HEK293 (cell line): ENCODE measurements around the gene FILIP1L.

Source experiments
- CTCF ChIA-PET: fragments of 350-600 bp; formaldehyde crosslinking; extraction: SDS; loops from one replicate; lab custom pipeline; 2021; ENCODE audit warnings: antibody characterized with exemption; lab: Yijun Ruan, JAX
- POLR2A ChIA-PET: fragments of 300-600 bp; formaldehyde crosslinking; extraction: SDS; loops from one replicate; lab custom pipeline; 2020; ENCODE audit warnings: antibody characterized with exemption, inconsistent platforms; lab: Yijun Ruan, JAX
- H3K27ac ChIP-seq: fragments of 200-500 bp; sonication (Bioruptor generic); 2 replicates; pipeline ENCODE4 v1.5.1; 2014; ENCODE audit warnings: low read depth, low read length, control low read depth, inconsistent platforms; ENCODE audit errors: extremely low read depth
- H3K36me3 ChIP-seq, 2 experiments: fragments of 200-500 bp in 1 of 2; sonication (Bioruptor generic) in 1 of 2; 1 replicate in 1 of 2; 2 replicates in 1 of 2; pipeline ENCODE4 v1.5.1; 2014 to 2017; ENCODE audit warnings: inconsistent platforms in 2 of 2, low read length in 2 of 2; ENCODE audit not compliant: control insufficient read depth in 2 of 2, insufficient read depth in 1 of 2
- H3K4me1 ChIP-seq: fragments of 200-500 bp; sonication (Bioruptor generic); 2 replicates; pipeline ENCODE4 v1.5.1; 2014; ENCODE audit warnings: mild to moderate bottlenecking, low read length, inconsistent platforms; ENCODE audit not compliant: control insufficient read depth, insufficient read depth
- H3K4me3 ChIP-seq: 2 replicates; pipeline ENCODE4 v1.5.1; 2011; ENCODE audit warnings: low read depth, mild to moderate bottlenecking, control low read depth, low read length, moderate library complexity
- H3K9me3 ChIP-seq: fragments of 200-500 bp; sonication (Bioruptor generic); 2 replicates; pipeline ENCODE4 v1.5.1; 2014; ENCODE audit warnings: low read depth, low read length, inconsistent platforms; ENCODE audit not compliant: control insufficient read depth, insufficient read depth
- GLIS2 ChIP-seq: fragments of 450-650 bp; formaldehyde crosslinking; IDR thresholded peaks from 2 replicates; pipeline ENCODE4 v1.5.1; 2016; ENCODE audit warnings: missing biosample characterization, missing genetic modification characterization
- IKZF3 ChIP-seq: fragments of 450-650 bp; IDR thresholded peaks from 2 replicates; pipeline ENCODE4 v1.5.0; 2018; ENCODE audit warnings: missing biosample characterization, mild to moderate bottlenecking, missing genetic modification characterization, moderate library complexity
- KLF1 ChIP-seq: fragments of 450-650 bp; formaldehyde crosslinking; IDR thresholded peaks from 2 replicates; pipeline ENCODE4 v1.5.1; 2016; ENCODE audit warnings: missing biosample characterization, missing genetic modification characterization
- TCF7L2 ChIP-seq: IDR thresholded peaks from 2 replicates; pipeline ENCODE4 v1.6.1; 2011; ENCODE audit warnings: low read depth, mild to moderate bottlenecking, inconsistent platforms, low read length, moderate library complexity, borderline replicate concordance
- ZNF133 ChIP-seq: fragments of 450-650 bp; formaldehyde crosslinking; IDR thresholded peaks from 2 replicates; pipeline ENCODE4 v1.5.1; 2016; ENCODE audit warnings: missing biosample characterization, missing genetic modification characterization
- ZNF169 ChIP-seq: fragments of 450-650 bp; formaldehyde crosslinking; IDR thresholded peaks from 2 replicates; pipeline ENCODE4 v1.5.1; 2016; ENCODE audit warnings: missing biosample characterization, missing genetic modification characterization
- ZNF175 ChIP-seq: fragments of 450-650 bp; formaldehyde crosslinking; IDR thresholded peaks from 2 replicates; pipeline ENCODE4 v1.5.1; 2016; ENCODE audit warnings: missing biosample characterization, missing genetic modification characterization
- ZNF23 ChIP-seq: fragments of 450-650 bp; formaldehyde crosslinking; IDR thresholded peaks from 2 replicates; pipeline ENCODE4 v1.5.1; 2016; ENCODE audit warnings: missing biosample characterization, missing genetic modification characterization, borderline replicate concordance
- ZNF239 ChIP-seq: fragments of 450-650 bp; formaldehyde crosslinking; IDR thresholded peaks from 2 replicates; pipeline ENCODE4 v1.5.1; 2016; ENCODE audit warnings: missing biosample characterization, missing genetic modification characterization
- ZNF398 ChIP-seq: fragments of 450-650 bp; formaldehyde crosslinking; IDR thresholded peaks from 2 replicates; pipeline ENCODE4 v1.5.1; 2017; ENCODE audit warnings: missing biosample characterization, missing genetic modification characterization
- ZNF473 ChIP-seq: fragments of 450-650 bp; formaldehyde crosslinking; IDR thresholded peaks from 2 replicates; pipeline ENCODE4 v1.5.1; 2017; ENCODE audit warnings: missing biosample characterization, missing genetic modification characterization
- ZNF561 ChIP-seq: fragments of 450-650 bp; IDR thresholded peaks from 2 replicates; pipeline ENCODE4 v1.5.1; 2018; ENCODE audit warnings: missing biosample characterization, missing genetic modification characterization, borderline replicate concordance
- ZNF776 ChIP-seq: fragments of 450-650 bp; formaldehyde crosslinking; IDR thresholded peaks from 2 replicates; pipeline ENCODE4 v1.5.0; 2017; ENCODE audit warnings: missing biosample characterization, missing genetic modification characterization, borderline replicate concordance
- ZNF830 ChIP-seq: fragments of 450-650 bp; IDR thresholded peaks from 2 replicates; pipeline ENCODE4 v1.5.0; 2018; ENCODE audit warnings: missing biosample characterization, missing genetic modification characterization, low read depth, mild to moderate bottlenecking, moderate library complexity
- ZNF837 ChIP-seq: fragments of 450-650 bp; formaldehyde crosslinking; IDR thresholded peaks from 2 replicates; pipeline ENCODE4 v1.5.1; 2016; ENCODE audit warnings: missing biosample characterization, missing genetic modification characterization
- TF ChIP-seq, protein P1 (sequence below): fragments of 450-650 bp; formaldehyde crosslinking; IDR thresholded peaks from 2 replicates; pipeline ENCODE4 v1.5.1; 2016; ENCODE audit warnings: missing biosample characterization, missing genetic modification characterization, borderline replicate concordance
- TF ChIP-seq, protein P2 (sequence below): fragments of 450-650 bp; formaldehyde crosslinking; conservative IDR thresholded peaks from 2 replicates; pipeline ENCODE4 v1.5.1; 2016; ENCODE audit warnings: low read depth, missing biosample characterization, missing genetic modification characterization
- TF ChIP-seq, protein P3 (sequence below): fragments of 450-650 bp; formaldehyde crosslinking; IDR thresholded peaks from 2 replicates; pipeline ENCODE4 v1.5.1; 2016; ENCODE audit warnings: missing biosample characterization, missing genetic modification characterization

Gene FILIP1L

DNA sequence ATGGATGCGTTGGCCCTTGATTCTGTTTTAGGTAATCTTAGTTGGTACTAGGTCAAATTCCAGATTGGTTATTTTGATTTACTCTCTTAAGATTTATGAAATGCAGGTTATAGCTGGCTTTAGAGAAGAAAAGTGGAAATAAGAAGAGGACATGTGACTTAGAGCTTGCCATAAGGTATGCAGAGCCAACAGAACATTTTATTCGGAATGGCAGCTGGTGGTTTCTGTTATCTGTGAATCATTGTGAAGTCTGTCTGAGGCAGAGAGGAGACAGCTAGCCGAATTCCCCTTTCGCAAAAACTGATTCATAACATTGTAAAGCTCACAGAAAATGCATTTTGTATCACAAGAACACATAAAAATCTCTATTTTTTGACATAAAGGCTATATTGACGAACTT lies 82.1 kb downstream of the FILIP1L start (continued):
- TF ChIP-seq GLIS2: no peak

DNA sequence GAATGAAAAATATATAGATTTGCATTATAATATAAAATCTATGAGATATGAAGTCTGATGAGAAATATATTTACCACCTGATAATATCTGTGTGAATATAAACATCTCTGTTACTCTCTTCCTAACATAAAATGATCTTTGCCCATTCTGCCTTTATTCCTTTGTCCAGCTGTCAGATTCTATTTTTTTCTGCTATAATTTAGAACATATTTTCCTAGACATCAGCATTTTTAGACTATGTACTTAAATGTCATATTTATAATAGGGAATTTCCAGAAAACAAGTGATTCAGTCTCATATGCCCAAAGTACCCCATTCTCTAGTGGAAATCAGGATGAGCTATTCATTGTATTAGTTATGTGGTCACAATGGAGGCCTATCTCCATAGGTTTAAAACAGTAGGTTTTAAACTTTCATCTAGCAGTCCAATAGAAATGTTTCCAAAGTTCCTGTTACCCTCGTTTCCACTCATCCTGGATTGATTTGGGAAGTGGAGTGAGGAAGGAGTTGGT lies 83.3 kb downstream of the FILIP1L start:
- H3K36me3 ChIP-seq: no peaks in the 10 kb centered on the region
- CTCF ChIA-PET: interaction anchor here (0.7 kb wide), 1 partner anchor 66 kb away, joined by 5 read pairs; no protein-coding TSS in a partner anchor
- no peaks in the 10 kb centered on the region for H3K9me3 ChIP-seq
- H3K4me3 ChIP-seq: no peak overlapping the region
- TF ChIP-seq, protein P1, sequence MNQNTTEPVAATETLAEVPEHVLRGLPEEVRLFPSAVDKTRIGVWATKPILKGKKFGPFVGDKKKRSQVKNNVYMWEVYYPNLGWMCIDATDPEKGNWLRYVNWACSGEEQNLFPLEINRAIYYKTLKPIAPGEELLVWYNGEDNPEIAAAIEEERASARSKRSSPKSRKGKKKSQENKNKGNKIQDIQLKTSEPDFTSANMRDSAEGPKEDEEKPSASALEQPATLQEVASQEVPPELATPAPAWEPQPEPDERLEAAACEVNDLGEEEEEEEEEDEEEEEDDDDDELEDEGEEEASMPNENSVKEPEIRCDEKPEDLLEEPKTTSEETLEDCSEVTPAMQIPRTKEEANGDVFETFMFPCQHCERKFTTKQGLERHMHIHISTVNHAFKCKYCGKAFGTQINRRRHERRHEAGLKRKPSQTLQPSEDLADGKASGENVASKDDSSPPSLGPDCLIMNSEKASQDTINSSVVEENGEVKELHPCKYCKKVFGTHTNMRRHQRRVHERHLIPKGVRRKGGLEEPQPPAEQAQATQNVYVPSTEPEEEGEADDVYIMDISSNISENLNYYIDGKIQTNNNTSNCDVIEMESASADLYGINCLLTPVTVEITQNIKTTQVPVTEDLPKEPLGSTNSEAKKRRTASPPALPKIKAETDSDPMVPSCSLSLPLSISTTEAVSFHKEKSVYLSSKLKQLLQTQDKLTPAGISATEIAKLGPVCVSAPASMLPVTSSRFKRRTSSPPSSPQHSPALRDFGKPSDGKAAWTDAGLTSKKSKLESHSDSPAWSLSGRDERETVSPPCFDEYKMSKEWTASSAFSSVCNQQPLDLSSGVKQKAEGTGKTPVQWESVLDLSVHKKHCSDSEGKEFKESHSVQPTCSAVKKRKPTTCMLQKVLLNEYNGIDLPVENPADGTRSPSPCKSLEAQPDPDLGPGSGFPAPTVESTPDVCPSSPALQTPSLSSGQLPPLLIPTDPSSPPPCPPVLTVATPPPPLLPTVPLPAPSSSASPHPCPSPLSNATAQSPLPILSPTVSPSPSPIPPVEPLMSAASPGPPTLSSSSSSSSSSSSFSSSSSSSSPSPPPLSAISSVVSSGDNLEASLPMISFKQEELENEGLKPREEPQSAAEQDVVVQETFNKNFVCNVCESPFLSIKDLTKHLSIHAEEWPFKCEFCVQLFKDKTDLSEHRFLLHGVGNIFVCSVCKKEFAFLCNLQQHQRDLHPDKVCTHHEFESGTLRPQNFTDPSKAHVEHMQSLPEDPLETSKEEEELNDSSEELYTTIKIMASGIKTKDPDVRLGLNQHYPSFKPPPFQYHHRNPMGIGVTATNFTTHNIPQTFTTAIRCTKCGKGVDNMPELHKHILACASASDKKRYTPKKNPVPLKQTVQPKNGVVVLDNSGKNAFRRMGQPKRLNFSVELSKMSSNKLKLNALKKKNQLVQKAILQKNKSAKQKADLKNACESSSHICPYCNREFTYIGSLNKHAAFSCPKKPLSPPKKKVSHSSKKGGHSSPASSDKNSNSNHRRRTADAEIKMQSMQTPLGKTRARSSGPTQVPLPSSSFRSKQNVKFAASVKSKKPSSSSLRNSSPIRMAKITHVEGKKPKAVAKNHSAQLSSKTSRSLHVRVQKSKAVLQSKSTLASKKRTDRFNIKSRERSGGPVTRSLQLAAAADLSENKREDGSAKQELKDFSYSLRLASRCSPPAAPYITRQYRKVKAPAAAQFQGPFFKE (tag by site-specific recombination): no peak
- no peak for TF ChIP-seq TCF7L2
- no peak for TF ChIP-seq ZNF239 (tag by site-specific recombination)
- no peak for TF ChIP-seq ZNF175
- TF ChIP-seq ZNF830 (tag by site-specific recombination): no peak
- no peak for TF ChIP-seq ZNF23 (tag by site-specific recombination)
- TF ChIP-seq IKZF3: no peak
- no peak for TF ChIP-seq ZNF133 (tag by site-specific recombination)
- no peak for TF ChIP-seq ZNF837 (tag by site-specific recombination)
- TF ChIP-seq ZNF473 (tag by site-specific recombination): no peak
- TF ChIP-seq, protein P2, sequence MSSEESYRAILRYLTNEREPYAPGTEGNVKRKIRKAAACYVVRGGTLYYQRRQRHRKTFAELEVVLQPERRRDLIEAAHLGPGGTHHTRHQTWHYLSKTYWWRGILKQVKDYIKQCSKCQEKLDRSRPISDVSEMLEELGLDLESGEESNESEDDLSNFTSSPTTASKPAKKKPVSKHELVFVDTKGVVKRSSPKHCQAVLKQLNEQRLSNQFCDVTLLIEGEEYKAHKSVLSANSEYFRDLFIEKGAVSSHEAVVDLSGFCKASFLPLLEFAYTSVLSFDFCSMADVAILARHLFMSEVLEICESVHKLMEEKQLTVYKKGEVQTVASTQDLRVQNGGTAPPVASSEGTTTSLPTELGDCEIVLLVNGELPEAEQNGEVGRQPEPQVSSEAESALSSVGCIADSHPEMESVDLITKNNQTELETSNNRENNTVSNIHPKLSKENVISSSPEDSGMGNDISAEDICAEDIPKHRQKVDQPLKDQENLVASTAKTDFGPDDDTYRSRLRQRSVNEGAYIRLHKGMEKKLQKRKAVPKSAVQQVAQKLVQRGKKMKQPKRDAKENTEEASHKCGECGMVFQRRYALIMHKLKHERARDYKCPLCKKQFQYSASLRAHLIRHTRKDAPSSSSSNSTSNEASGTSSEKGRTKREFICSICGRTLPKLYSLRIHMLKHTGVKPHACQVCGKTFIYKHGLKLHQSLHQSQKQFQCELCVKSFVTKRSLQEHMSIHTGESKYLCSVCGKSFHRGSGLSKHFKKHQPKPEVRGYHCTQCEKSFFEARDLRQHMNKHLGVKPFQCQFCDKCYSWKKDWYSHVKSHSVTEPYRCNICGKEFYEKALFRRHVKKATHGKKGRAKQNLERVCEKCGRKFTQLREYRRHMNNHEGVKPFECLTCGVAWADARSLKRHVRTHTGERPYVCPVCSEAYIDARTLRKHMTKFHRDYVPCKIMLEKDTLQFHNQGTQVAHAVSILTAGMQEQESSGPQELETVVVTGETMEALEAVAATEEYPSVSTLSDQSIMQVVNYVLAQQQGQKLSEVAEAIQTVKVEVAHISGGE (tag by site-specific recombination): no peak
- TF ChIP-seq KLF1 (tag by site-specific recombination): no peak
- H3K27ac ChIP-seq: no peak overlapping the region
- POLR2A ChIA-PET: no interaction called here
- H3K4me1 ChIP-seq: no peaks in the 10 kb centered on the region

DNA sequence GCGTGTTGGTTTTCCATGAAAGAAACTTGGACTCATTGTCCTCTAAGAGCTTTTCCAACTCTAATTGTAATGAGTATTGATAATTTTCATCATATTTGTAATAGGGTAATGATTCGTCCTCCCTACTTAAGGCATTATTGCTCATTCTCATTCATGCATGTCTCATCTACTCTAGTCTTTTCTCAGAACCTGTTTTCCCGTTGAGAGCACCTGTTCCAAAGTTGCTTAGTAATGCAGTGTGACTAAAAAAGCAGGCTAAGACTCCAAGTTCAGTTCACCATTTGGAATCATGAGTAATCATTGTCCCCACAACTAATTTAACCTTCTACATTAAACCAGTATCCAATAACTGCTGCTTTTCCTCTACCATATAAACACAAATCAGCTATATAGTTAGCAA lies 84.0 kb downstream of the FILIP1L start:
- CTCF ChIA-PET: interaction anchor here (0.6 to 0.7 kb wide), 2 partner anchors 65 to 498 kb away, joined by 3 to 5 read pairs; no protein-coding TSS in a partner anchor
- TF ChIP-seq ZNF561 (tag by site-specific recombination) (no peak), ZNF169 (tag by site-specific recombination) (no peak), ZNF776 (no peak), ZNF398 (tag by site-specific recombination) (no peak)
- TF ChIP-seq, protein P3, sequence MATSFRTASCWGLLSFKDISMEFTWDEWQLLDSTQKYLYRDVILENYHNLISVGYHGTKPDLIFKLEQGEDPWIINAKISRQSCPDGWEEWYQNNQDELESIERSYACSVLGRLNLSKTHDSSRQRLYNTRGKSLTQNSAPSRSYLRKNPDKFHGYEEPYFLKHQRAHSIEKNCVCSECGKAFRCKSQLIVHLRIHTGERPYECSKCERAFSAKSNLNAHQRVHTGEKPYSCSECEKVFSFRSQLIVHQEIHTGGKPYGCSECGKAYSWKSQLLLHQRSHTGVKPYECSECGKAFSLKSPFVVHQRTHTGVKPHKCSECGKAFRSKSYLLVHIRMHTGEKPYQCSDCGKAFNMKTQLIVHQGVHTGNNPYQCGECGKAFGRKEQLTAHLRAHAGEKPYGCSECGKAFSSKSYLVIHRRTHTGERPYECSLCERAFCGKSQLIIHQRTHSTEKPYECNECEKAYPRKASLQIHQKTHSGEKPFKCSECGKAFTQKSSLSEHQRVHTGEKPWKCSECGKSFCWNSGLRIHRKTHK (tag by site-specific recombination): no peak
- POLR2A ChIA-PET: no interaction called here

More for the DNA sequence above, 84.0 kb downstream of the FILIP1L start:
- H3K27ac ChIP-seq: no peak overlapping the region
- no peaks in the 10 kb centered on the region for H3K9me3 ChIP-seq
- no peaks in the 10 kb centered on the region for H3K36me3 ChIP-seq
- no peaks in the 10 kb centered on the region for H3K4me1 ChIP-seq
- H3K4me3 ChIP-seq: no peak overlapping the region
